Effector CD4-positive, alpha-beta T cell (primary cell): ENCODE measurements around the gene ZSWIM9.
"Not testable (repeated sequence)": the region's sequence is repeated elsewhere in the genome, so short reads cannot be mapped to it uniquely, and the experiment has no call there.

ENCODE experiments used
- DNase-seq: peaks from one replicate; pipeline ENCODE4 v3.0.0-alpha.2; 2020

Gene ZSWIM9

GRCh38 chr19:48220784-48221183 lies 50.3 kb downstream of the ZSWIM9 start:
- DNase-seq, result not testable (repeated sequence)

- no peak for DNase-seq
Observed at GRCh38 chr19:48221628-48222027, 51.1 kb downstream of the ZSWIM9 start.

GRCh38 chr19:48230555-48231129 lies 60.2 kb downstream of the ZSWIM9 start:
- no peak for DNase-seq

- DNase-seq, result no peak
Observed at GRCh38 chr19:48237057-48237456, 66.6 kb downstream of the ZSWIM9 start.

GRCh38 chr19:48239120-48239519 lies 68.6 kb downstream of the ZSWIM9 start:
- DNase-seq, result no peak

GRCh38 chr19:48239582-48240141 lies 69.2 kb downstream of the ZSWIM9 start:
- no peak for DNase-seq

GRCh38 chr19:48241771-48242170 lies 71.3 kb downstream of the ZSWIM9 start:
- not testable (repeated sequence) for DNase-seq

GRCh38 chr19:48244281-48244680 lies 73.8 kb downstream of the ZSWIM9 start:
- DNase-seq, result peak; percentile 28

GRCh38 chr19:48246101-48246500 lies 75.6 kb downstream of the ZSWIM9 start:
- DNase-seq, result no peak

GRCh38 chr19:48247212-48247611 lies 76.7 kb downstream of the ZSWIM9 start:
- no peak for DNase-seq
